WTC11 (cell line): ENCODE results near the gene TROAP.

Source experiments
- ETV6 ChIP-seq: sonication (generic); formaldehyde crosslinking; IDR thresholded peaks from 2 replicates; pipeline ENCODE4 v1.8.1; 2022; ENCODE audit warnings: mild to moderate bottlenecking, missing genetic modification reagents
- FOXJ3 ChIP-seq: sonication (generic); formaldehyde crosslinking; IDR thresholded peaks from 2 replicates; pipeline ENCODE4 v1.9.0; 2021; ENCODE audit warnings: missing genetic modification reagents, mild to moderate bottlenecking, borderline replicate concordance
- FOXP1 ChIP-seq: sonication (generic); formaldehyde crosslinking; IDR thresholded peaks from 2 replicates; pipeline ENCODE4 v1.8.0; 2022; ENCODE audit warnings: missing genetic modification reagents, mild to moderate bottlenecking, moderate library complexity, borderline replicate concordance
- GRHL2 ChIP-seq: fragments of 250-450 bp; sonication (Bioruptor Pico); IDR thresholded peaks from 2 replicates; pipeline ENCODE4 v1.8.0; 2022; ENCODE audit warnings: mild to moderate bottlenecking, moderate library complexity; ENCODE audit not compliant: insufficient replicate concordance, severe bottlenecking
- HMGXB4 ChIP-seq: sonication (generic); formaldehyde crosslinking; IDR thresholded peaks from 2 replicates; pipeline ENCODE4 v1.8.1; 2023; ENCODE audit warnings: mild to moderate bottlenecking, moderate library complexity, missing genetic modification reagents
- IRF2 ChIP-seq: sonication (generic); formaldehyde crosslinking; IDR thresholded peaks from 2 replicates; pipeline ENCODE4 v1.8.0; 2022; ENCODE audit warnings: low read depth, missing genetic modification reagents, borderline replicate concordance
- NR2C2 ChIP-seq: sonication (generic); formaldehyde crosslinking; IDR thresholded peaks from 2 replicates; pipeline ENCODE4 v1.8.0; 2022; ENCODE audit warnings: mild to moderate bottlenecking, missing genetic modification reagents
- TCF7 ChIP-seq: sonication (generic); formaldehyde crosslinking; IDR thresholded peaks from 2 replicates; pipeline ENCODE4 v1.8.0; 2022; ENCODE audit warnings: mild to moderate bottlenecking, low read depth, missing genetic modification reagents, moderate library complexity
- ZNF396 ChIP-seq: fragments of 250-450 bp; sonication (Bioruptor Pico); IDR thresholded peaks from 2 replicates; pipeline ENCODE4 v1.8.0; 2021; ENCODE audit warnings: mild to moderate bottlenecking, moderate library complexity, borderline replicate concordance
- TF ChIP-seq, protein P1 (sequence below): fragments of 200-600 bp; IDR thresholded peaks from 2 replicates; pipeline ENCODE4 v1.8.0; 2022; ENCODE audit warnings: antibody characterized with exemption
- TF ChIP-seq, protein P2 (sequence below): sonication (generic); formaldehyde crosslinking; IDR thresholded peaks from 2 replicates; pipeline ENCODE4 v1.8.1; 2023; ENCODE audit warnings: mild to moderate bottlenecking, missing genetic modification reagents, moderate library complexity
- TF ChIP-seq, protein P3 (sequence below): sonication (generic); formaldehyde crosslinking; IDR thresholded peaks from 2 replicates; pipeline ENCODE4 v1.8.0; 2022; ENCODE audit warnings: mild to moderate bottlenecking, missing genetic modification reagents
- TF ChIP-seq, protein P4 (sequence below): sonication (generic); formaldehyde crosslinking; IDR thresholded peaks from 2 replicates; pipeline ENCODE4 v1.8.1; 2022; ENCODE audit warnings: mild to moderate bottlenecking, missing genetic modification reagents, moderate library complexity, borderline replicate concordance

- TF ChIP-seq, protein P1, sequence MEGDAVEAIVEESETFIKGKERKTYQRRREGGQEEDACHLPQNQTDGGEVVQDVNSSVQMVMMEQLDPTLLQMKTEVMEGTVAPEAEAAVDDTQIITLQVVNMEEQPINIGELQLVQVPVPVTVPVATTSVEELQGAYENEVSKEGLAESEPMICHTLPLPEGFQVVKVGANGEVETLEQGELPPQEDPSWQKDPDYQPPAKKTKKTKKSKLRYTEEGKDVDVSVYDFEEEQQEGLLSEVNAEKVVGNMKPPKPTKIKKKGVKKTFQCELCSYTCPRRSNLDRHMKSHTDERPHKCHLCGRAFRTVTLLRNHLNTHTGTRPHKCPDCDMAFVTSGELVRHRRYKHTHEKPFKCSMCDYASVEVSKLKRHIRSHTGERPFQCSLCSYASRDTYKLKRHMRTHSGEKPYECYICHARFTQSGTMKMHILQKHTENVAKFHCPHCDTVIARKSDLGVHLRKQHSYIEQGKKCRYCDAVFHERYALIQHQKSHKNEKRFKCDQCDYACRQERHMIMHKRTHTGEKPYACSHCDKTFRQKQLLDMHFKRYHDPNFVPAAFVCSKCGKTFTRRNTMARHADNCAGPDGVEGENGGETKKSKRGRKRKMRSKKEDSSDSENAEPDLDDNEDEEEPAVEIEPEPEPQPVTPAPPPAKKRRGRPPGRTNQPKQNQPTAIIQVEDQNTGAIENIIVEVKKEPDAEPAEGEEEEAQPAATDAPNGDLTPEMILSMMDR: no peak
- TF ChIP-seq TCF7 (CRISPR knock-in tag) (no peak), ZNF396 (no peak), ETV6 (no peak), IRF2 (CRISPR knock-in tag) (no peak), GRHL2 (no peak), FOXJ3 (CRISPR knock-in tag) (no peak), HMGXB4 (CRISPR knock-in tag) (no peak), FOXP1 (CRISPR knock-in tag) (no peak), NR2C2 (CRISPR knock-in tag) (no peak)
- TF ChIP-seq, protein P2, sequence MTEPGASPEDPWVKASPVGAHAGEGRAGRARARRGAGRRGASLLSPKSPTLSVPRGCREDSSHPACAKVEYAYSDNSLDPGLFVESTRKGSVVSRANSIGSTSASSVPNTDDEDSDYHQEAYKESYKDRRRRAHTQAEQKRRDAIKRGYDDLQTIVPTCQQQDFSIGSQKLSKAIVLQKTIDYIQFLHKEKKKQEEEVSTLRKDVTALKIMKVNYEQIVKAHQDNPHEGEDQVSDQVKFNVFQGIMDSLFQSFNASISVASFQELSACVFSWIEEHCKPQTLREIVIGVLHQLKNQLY: no peak
- TF ChIP-seq, protein P3, sequence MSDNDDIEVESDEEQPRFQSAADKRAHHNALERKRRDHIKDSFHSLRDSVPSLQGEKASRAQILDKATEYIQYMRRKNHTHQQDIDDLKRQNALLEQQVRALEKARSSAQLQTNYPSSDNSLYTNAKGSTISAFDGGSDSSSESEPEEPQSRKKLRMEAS: peak; percentile 55
- TF ChIP-seq, protein P4, sequence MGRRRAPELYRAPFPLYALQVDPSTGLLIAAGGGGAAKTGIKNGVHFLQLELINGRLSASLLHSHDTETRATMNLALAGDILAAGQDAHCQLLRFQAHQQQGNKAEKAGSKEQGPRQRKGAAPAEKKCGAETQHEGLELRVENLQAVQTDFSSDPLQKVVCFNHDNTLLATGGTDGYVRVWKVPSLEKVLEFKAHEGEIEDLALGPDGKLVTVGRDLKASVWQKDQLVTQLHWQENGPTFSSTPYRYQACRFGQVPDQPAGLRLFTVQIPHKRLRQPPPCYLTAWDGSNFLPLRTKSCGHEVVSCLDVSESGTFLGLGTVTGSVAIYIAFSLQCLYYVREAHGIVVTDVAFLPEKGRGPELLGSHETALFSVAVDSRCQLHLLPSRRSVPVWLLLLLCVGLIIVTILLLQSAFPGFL (CRISPR knock-in tag): no peak
Observed at GRCh38 chr12:49279706-49280159, 43.3 kb upstream of the TROAP start.
